ENCODE measurements around the gene RNF215. TPM values are rescaled to one million over a fixed set of nuclear protein-coding genes. Genes with fewer than 3 reads are reported as not detected.

Gene RNF215
- total and polyA plus RNA-seq, 10 of the 15 experiments (the other 5 are each of a cell fraction or from before 2014, with no cell fraction given): 0.31 to 7.6 (median 3.0) TPM; not detected in 1

DNA sequence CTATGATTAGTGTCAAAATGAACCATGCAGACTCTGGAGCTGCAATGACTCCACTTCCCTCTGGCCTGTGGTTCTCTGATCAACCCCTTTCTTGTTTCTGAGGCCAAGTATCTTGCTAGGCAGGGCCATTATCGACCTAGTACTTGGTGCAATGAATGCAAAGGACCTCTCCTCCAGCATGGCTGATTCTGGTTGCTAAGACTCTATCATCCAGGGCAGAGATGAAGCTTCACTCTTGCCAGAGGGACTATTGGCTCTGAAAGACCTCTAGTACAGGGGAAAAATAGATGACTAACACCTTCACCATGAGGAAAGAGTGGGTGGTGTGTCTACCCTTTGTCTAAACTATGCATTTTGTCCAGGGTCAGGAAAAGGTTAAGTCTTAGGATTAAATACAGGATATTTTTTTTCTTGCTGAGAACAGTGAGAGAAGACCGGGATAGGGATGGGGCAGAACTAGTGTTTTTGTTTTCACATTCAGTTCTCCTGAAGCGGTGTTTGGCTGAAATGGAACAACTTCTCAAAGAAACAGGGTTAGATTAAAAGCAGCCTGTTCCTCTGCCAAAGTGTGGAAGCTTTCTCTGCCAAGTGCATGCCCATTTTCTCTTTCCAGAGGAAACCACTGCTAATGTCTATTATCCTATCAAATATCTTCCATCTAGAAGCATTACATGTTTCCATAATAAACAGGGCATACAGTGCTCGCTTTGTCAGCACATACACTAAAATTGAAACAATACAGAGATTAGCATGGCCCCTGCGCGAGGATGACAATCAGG, 33.3 kb upstream of the RNF215 start:
- Histone ChIP-seq H3K27ac (ENCODE audit: control insufficient read depth, insufficient read depth) (peak overlapping the region; percentile 2; the same call in 1 of the 2 replicates), H3K4me1 (ENCODE audit: control insufficient read depth, insufficient read depth, low read length) (peaks cover 16% of the 10 kb centered on the region), H3K4me3 (no peak overlapping the region), H3K9me3 (replicated peaks; ENCODE audit: control insufficient read depth, insufficient read depth, low read length) (no peaks in the 10 kb centered on the region), H2AFZ (ENCODE audit: control insufficient read depth, low read depth, low read length) (no peak overlapping the region), H3K9ac (ENCODE audit: control insufficient read depth, insufficient read depth, low read length) (no peak overlapping the region), H3K4me2 (ENCODE audit: control insufficient read depth, insufficient read depth) (no peak overlapping the region), H3K27me3 (replicated peaks in 1 of 2; ENCODE audit: control insufficient read depth in 2 of 2, insufficient read depth in 2 of 2, low read length in 1 of 2) (no peaks in the 10 kb centered on the region), H4K20me1 (ENCODE audit: control insufficient read depth, insufficient read depth) (no peaks in the 10 kb centered on the region), H3K36me3 (ENCODE audit: control insufficient read depth in 2 of 2, insufficient read depth in 2 of 2, low read length in 1 of 2) (peaks cover 0 to 17% of the 10 kb centered on the region in 2 experiments; a peak in 2 of 4 replicates), H3K79me2 (ENCODE audit: control insufficient read depth, insufficient read depth, low read length) (peaks cover 30% of the 10 kb centered on the region)
- ChIA-PET SMC1A (ENCODE audit: uncharacterized antibody, unreplicated experiment) (interaction anchor here (1.2 to 3.5 kb wide), 2 partner anchors 8 to 14 kb away, joined by 4 to 13 read pairs; no protein-coding TSS in a partner anchor), POLR2A (interaction anchor here (1.6 to 6.4 kb wide), 3 partner anchors 10 to 29 kb away, joined by 4 to 60 read pairs (median 19); no protein-coding TSS in a partner anchor), CTCF (interaction anchor here (0.6 to 7.5 kb wide), 4 partner anchors 24 to 131 kb away, joined by 3 to 172 read pairs (median 38); partner anchors contain the start of genes CASTOR1 and SEC14L2), RAD21 (ENCODE audit: unreplicated experiment) (interaction anchor here (7.3 kb wide), 1 partner anchor 28 kb away, joined by 137 read pairs; the partner anchor contains the start of genes RNF215 and SEC14L2)
- BruUV-seq (replicated peaks): no TSS peak
- no peak for DNase-seq (ENCODE audit: low read depth, low spot score)
- 97% methylated on average over 6 of the region's 6 CpGs for WGBS (ENCODE audit: insufficient coverage, insufficient replicate concordance, low lambda C conversion rate, missing lambda C conversion rate)
- intact Hi-C loops (cut with micrococcal nuclease; ENCODE audit: unreplicated experiment): no loop called here
- FAIRE-seq: no peak
- TF ChIP-seq SPI1 (IDR thresholded peaks at IDR 0.05; ENCODE audit: borderline replicate concordance, insufficient read depth, low read depth, low read length) (0 out of 2 replicates have a peak, but pooled peaks have one; percentile 13), SMC3 (IDR thresholded peaks at IDR 0.05; ENCODE audit: borderline replicate concordance, low read length) (no peak)
- in situ Hi-C loops (cut with MboI): no loop called here
- ATAC-seq: no peak

DNA sequence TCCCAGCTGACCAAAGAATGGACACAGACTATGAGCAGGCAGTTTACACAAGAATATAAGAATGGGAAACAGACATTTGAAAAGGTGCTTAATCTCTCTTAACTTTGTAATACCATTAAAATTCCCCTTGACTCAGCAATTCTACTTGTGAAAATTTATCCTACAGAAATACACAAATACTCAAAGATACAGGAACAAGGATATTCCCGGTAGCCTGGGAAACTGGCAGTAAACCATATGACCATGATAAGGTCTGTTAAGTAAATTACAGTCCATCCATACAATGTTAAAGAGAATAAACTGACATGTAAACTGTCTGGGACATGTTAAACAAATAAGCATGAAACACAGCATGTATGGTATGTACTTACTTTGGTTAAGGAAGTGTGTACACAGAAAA, 29.6 kb upstream of the RNF215 start:
- 100% methylated on average over 1 of the region's 1 CpG for WGBS (ENCODE audit: insufficient coverage, insufficient replicate concordance, low lambda C conversion rate, missing lambda C conversion rate)
- TF ChIP-seq BCL11A (IDR thresholded peaks at IDR 0.05; ENCODE audit: low read depth, low read length) (no peak), KDM1A (IDR thresholded peaks at IDR 0.05; ENCODE audit: borderline replicate concordance) (no peak), RELA (IDR thresholded peaks at IDR 0.05; ENCODE audit: borderline replicate concordance, partially characterized antibody) (no peak), ZNF24 (IDR thresholded peaks at IDR 0.05) (no peak), ATF3 (IDR thresholded peaks at IDR 0.05; ENCODE audit: borderline replicate concordance, extremely low read depth, low read depth, low read length) (no peak), SREBF2 (IDR thresholded peaks at IDR 0.05; ENCODE audit: low read length) (no peak), SUPT20H (IDR thresholded peaks at IDR 0.05; ENCODE audit: borderline replicate concordance, control insufficient read depth, low read depth, low read length) (no peak), STAT3 (IDR thresholded peaks at IDR 0.05; ENCODE audit: low read depth, low read length) (no peak), MAX (IDR thresholded peaks at IDR 0.05; ENCODE audit: low read depth, low read length) (no peak), NR2F1 (conservative IDR thresholded peaks at IDR 0.05) (no peak), RAD51 (IDR thresholded peaks at IDR 0.05) (no peak), RAD21 (IDR thresholded peaks at IDR 0.05; ENCODE audit: insufficient read depth, low read depth, low read length) (no peak)
- TF ChIP-seq, protein P1, sequence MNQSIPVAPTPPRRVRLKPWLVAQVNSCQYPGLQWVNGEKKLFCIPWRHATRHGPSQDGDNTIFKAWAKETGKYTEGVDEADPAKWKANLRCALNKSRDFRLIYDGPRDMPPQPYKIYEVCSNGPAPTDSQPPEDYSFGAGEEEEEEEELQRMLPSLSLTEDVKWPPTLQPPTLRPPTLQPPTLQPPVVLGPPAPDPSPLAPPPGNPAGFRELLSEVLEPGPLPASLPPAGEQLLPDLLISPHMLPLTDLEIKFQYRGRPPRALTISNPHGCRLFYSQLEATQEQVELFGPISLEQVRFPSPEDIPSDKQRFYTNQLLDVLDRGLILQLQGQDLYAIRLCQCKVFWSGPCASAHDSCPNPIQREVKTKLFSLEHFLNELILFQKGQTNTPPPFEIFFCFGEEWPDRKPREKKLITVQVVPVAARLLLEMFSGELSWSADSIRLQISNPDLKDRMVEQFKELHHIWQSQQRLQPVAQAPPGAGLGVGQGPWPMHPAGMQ (IDR thresholded peaks at IDR 0.05; ENCODE audit: borderline replicate concordance): no peak

More for the DNA sequence above, 29.6 kb upstream of the RNF215 start:
- CTCF ChIA-PET: interaction anchor here (0.7 kb wide), 1 partner anchor 29 kb away, joined by 3 read pairs; the partner anchor contains the start of gene RNF215
- DNase-seq (ENCODE audit: low read depth, low spot score): no peak
- Histone ChIP-seq H3K27me3 (replicated peaks in 1 of 2; ENCODE audit: control insufficient read depth in 2 of 2, insufficient read depth in 2 of 2, low read length in 1 of 2) (no peaks in the 10 kb centered on the region), H3K79me2 (ENCODE audit: control insufficient read depth, insufficient read depth, low read length) (peaks cover 6% of the 10 kb centered on the region), H3K27ac (ENCODE audit: control insufficient read depth, insufficient read depth) (no peak overlapping the region), H3K9ac (ENCODE audit: control insufficient read depth, insufficient read depth, low read length) (no peak overlapping the region), H3K9me3 (replicated peaks; ENCODE audit: control insufficient read depth, insufficient read depth, low read length) (no peaks in the 10 kb centered on the region), H3K4me1 (ENCODE audit: control insufficient read depth, insufficient read depth, low read length) (peaks cover 4% of the 10 kb centered on the region), H3K36me3 (ENCODE audit: control insufficient read depth in 2 of 2, insufficient read depth in 2 of 2, low read length in 1 of 2) (peaks cover 0 to 17% of the 10 kb centered on the region in 2 experiments; a peak in 2 of 4 replicates), H3K4me3 (no peak overlapping the region), H2AFZ (ENCODE audit: control insufficient read depth, low read depth, low read length) (no peak overlapping the region), H4K20me1 (ENCODE audit: control insufficient read depth, insufficient read depth) (no peaks in the 10 kb centered on the region), H3K4me2 (ENCODE audit: control insufficient read depth, insufficient read depth) (no peak overlapping the region)
- in situ Hi-C loops (cut with MboI): no loop called here
- intact Hi-C loops (cut with micrococcal nuclease; ENCODE audit: unreplicated experiment): no loop called here
- no peak for FAIRE-seq
- RAD21 ChIA-PET (ENCODE audit: unreplicated experiment): no interaction called here
- SMC1A ChIA-PET (ENCODE audit: uncharacterized antibody, unreplicated experiment): no interaction called here
- BruUV-seq (replicated peaks): no TSS peak
- no peak for ATAC-seq
- POLR2A ChIA-PET: interaction anchor here (1.1 kb wide), 1 partner anchor 21 kb away, joined by 5 read pairs; no protein-coding TSS in a partner anchor

All from GM12878 (cell line).